B cell (primary cell): ENCODE results near the gene ANTXR2. TPM values are rescaled to one million over a fixed set of nuclear protein-coding genes. Genes with fewer than 3 reads are reported as not detected.

Experiments used
- ATAC-seq: fragments of 200-7000 bp; cut with Tn5 transposase; one replicate; pipeline ENCODE4 v1.10.0; 2021; ENCODE audit warnings: low read depth, mild to moderate bottlenecking, moderate number of reproducible peaks, moderate library complexity
- CTCF ChIA-PET: fragments of 350-600 bp; sonication (Branson Sonifier 250); formaldehyde crosslinking; loops from one replicate; lab custom pipeline; 2021; ENCODE audit warnings: antibody characterized with exemption, inconsistent platforms; lab: Charles Lee
- POLR2A ChIA-PET: fragments of 350-600 bp; sonication (Branson Sonifier 250); formaldehyde crosslinking; loops from one replicate; lab custom pipeline; 2021; ENCODE audit warnings: antibody characterized with exemption; lab: Charles Lee
- DNase-seq: peaks from one replicate; pipeline ENCODE4 v3.0.0; 2013
- H2AFZ ChIP-seq: 2 replicates; pipeline ENCODE4 v1.6.1; 2012; ENCODE audit warnings: mild to moderate bottlenecking, low read depth, low read length; ENCODE audit not compliant: insufficient read depth, poor library complexity, severe bottlenecking
- H3K27ac ChIP-seq, 2 donors: 1 replicate in 1 of 2; 2 replicates in 1 of 2; pipeline ENCODE4 v1.5.1; 2012 to 2013; ENCODE audit warnings: low read length in 2 of 2, mild to moderate bottlenecking in 2 of 2, moderate library complexity in 1 of 2
- H3K27me3 ChIP-seq, 4 experiments: fragments of 200-600 bp in 1 of 4; sonication (generic) in 1 of 4; replicated peaks in 1 of 4; 1 replicate in 2 of 4; 2 replicates in 2 of 4; pipeline versions ENCODE4 v1.6.1 to v1.7.0; 2013 to 2016; ENCODE audit warnings: low read length in 3 of 4, mild to moderate bottlenecking in 2 of 4, mixed read lengths in 1 of 4, moderate library complexity in 1 of 4; ENCODE audit not compliant: insufficient read depth in 4 of 4, control insufficient read depth in 3 of 4; ENCODE audit errors: control extremely low read depth in 1 of 4
- H3K36me3 ChIP-seq, 2 experiments: replicated peaks in 1 of 2; 1 replicate in 1 of 2; 2 replicates in 1 of 2; pipeline versions ENCODE4 v1.6.1 to v1.7.1; 2013; ENCODE audit warnings: low read length in 1 of 2; ENCODE audit not compliant: insufficient read depth in 2 of 2, control insufficient read depth in 1 of 2; ENCODE audit errors: control extremely low read depth in 1 of 2, extremely low read depth in 1 of 2
- H3K4me1 ChIP-seq, 2 donors: fragments of 200-600 bp in 1 of 2; sonication (generic) in 1 of 2; 1 replicate in 1 of 2; 2 replicates in 1 of 2; pipeline versions ENCODE4 v1.5.1 to v1.6.1; 2013 to 2017; ENCODE audit warnings: low read length in 2 of 2; ENCODE audit not compliant: control insufficient read depth in 2 of 2, insufficient read depth in 2 of 2
- H3K4me2 ChIP-seq: replicated peaks from 2 replicates; pipeline ENCODE3; 2012; ENCODE audit warnings: mild to moderate bottlenecking, low read depth, low read length; ENCODE audit not compliant: poor library complexity, severe bottlenecking
- H3K4me3 ChIP-seq, 5 experiments: fragments of 200-600 bp in 1 of 5; sonication (generic) in 1 of 5; 1 replicate in 3 of 5; 2 replicates in 2 of 5; pipeline versions ENCODE4 v1.5.1 to v1.7.0; 2011 to 2016; ENCODE audit warnings: low read length in 4 of 5, mild to moderate bottlenecking in 4 of 5, low read depth in 2 of 5, control low read depth in 1 of 5, moderate library complexity in 1 of 5; ENCODE audit not compliant: insufficient read depth in 1 of 5; ENCODE audit errors: control extremely low read depth in 1 of 5, extremely low read depth in 1 of 5
- H3K79me2 ChIP-seq: fragments of 200-600 bp; sonication (generic); one replicate; pipeline ENCODE4 v1.6.0; 2016; ENCODE audit warnings: low read length; ENCODE audit not compliant: control insufficient read depth, insufficient read depth
- H3K9ac ChIP-seq: fragments of 200-600 bp; sonication (generic); 2 replicates; pipeline ENCODE4 v1.6.1; 2017; ENCODE audit warnings: mild to moderate bottlenecking, low read length, moderate library complexity
- H3K9me3 ChIP-seq, 3 donors: one replicate each; pipeline versions ENCODE4 v1.6.1 to v1.7.1; 2013; ENCODE audit warnings: low read length in 2 of 3; ENCODE audit not compliant: control insufficient read depth in 2 of 3, insufficient read depth in 1 of 3; ENCODE audit errors: control extremely low read depth in 1 of 3
- H4K20me1 ChIP-seq: 2 replicates; pipeline ENCODE4 v1.6.0; 2012; ENCODE audit warnings: mild to moderate bottlenecking, low read length; ENCODE audit not compliant: insufficient read depth, control insufficient read depth, poor library complexity, severe bottlenecking
- H3K27ac Mint-ChIP-seq: one replicate; pipeline ENCODE4 v1.8.0; 2021; ENCODE audit warnings: mixed read lengths
- H3K27me3 Mint-ChIP-seq: one replicate; pipeline ENCODE4 v1.8.0; 2021; ENCODE audit warnings: mixed read lengths
- H3K4me1 Mint-ChIP-seq: one replicate; pipeline ENCODE4 v1.8.0; 2021; ENCODE audit warnings: mixed read lengths
- H3K4me3 Mint-ChIP-seq: one replicate; pipeline ENCODE4 v1.8.0; 2021; ENCODE audit warnings: mixed read lengths
- H3K9me3 Mint-ChIP-seq: one replicate; pipeline ENCODE4 v1.8.0; 2022; ENCODE audit warnings: mixed read lengths; ENCODE audit not compliant: insufficient read depth
- EZH2 ChIP-seq: IDR thresholded peaks from 2 replicates; pipeline ENCODE4 v1.6.1; 2012; ENCODE audit warnings: borderline replicate concordance, low read depth, mild to moderate bottlenecking, moderate library complexity, low read length; ENCODE audit not compliant: insufficient read depth, poor library complexity, severe bottlenecking
- WGBS: methylation state at CpG from one replicate; pipeline ENCODE4 v1.1.5; 2013; ENCODE audit warnings: missing lambda C conversion rate; ENCODE audit not compliant: insufficient coverage; 5-methylcytosine and 5-hydroxymethylcytosine counted together
- intact Hi-C: fragments of 100-400 bp; cut with micrococcal nuclease; formaldehyde crosslinking; loops from one replicate; pipeline ENCODE4 v1.10.0; 2022
- polyA plus RNA-seq: library from polyadenylated mRNA; depleted of rRNA; stranded (reverse); fragments of >200 nt; gene quantifications from 2 replicates; pipeline ENCODE4 v1.2.3, GENCODE V29; 2012
- total RNA-seq, 2 donors: library from RNA; stranded (reverse); fragments of 120-200 nt in 1 of 2; gene quantifications; 1 replicate in 1 of 2; 2 replicates in 1 of 2; pipeline versions ENCODE4 v1.2.3 to v1.2.4, GENCODE V29; 2013 to 2022
- TF ChIP-seq, protein P1 (sequence below): fragments of 200-600 bp; IDR thresholded peaks from one replicate; pipeline ENCODE4 v1.8.0; 2022; ENCODE audit warnings: antibody characterized with exemption, mild to moderate bottlenecking

ANTXR2 gene
- total and polyA plus RNA-seq, 2 donors (not counting 1 experiment from before 2014, with no cell fraction given) = 10.6 to 63.0 TPM

DNA sequence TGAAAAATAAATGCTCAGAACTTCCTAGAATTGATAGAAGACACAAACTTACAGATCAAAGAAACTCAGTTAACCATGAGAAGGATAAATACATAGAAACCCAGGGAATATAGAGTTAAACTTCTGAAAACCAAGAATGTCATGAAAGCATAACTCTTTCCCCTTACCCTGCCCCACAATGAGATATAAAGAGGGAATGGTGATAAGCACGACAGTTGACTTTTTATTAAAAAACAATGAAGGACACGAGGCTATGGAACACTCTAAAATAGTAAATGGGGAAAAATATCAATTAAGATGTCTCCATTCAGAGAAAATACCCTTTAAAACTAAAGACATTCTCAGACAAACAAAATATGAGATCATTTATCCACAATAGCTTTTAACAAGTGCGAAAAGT, 154.7 kb downstream of the ANTXR2 start:
- Histone ChIP-seq H3K4me3 (no peak overlapping the region), H3K9me3 (no peaks in the 10 kb centered on the region), H3K4me2 (no peak overlapping the region), H3K36me3 (peaks cover 0 to 3% of the 10 kb centered on the region in 2 experiments), H3K9ac (no peak overlapping the region), H3K79me2 (no peaks in the 10 kb centered on the region), H4K20me1 (peaks cover 7% of the 10 kb centered on the region), H3K27ac (no peak overlapping the region), H3K4me1 (no peaks in the 10 kb centered on the region), H2AFZ (no peak overlapping the region), H3K27me3 (no peaks in the 10 kb centered on the region)
- no peaks in the 10 kb centered on the region for H3K27me3 Mint-ChIP-seq
- no peaks in the 10 kb centered on the region for H3K4me1 Mint-ChIP-seq
- H3K27ac Mint-ChIP-seq = no peak overlapping the region
- no peaks in the 10 kb centered on the region for H3K9me3 Mint-ChIP-seq
- no CpG with 5 or more reads among the region's 3 CpGs for WGBS
- DNase-seq (no peak), ATAC-seq (no peak)
- intact Hi-C loops = loop anchor here (10.0 kb wide), 1 partner anchor 1963 kb away; no protein-coding TSS in a partner anchor
- TF ChIP-seq, protein P1, sequence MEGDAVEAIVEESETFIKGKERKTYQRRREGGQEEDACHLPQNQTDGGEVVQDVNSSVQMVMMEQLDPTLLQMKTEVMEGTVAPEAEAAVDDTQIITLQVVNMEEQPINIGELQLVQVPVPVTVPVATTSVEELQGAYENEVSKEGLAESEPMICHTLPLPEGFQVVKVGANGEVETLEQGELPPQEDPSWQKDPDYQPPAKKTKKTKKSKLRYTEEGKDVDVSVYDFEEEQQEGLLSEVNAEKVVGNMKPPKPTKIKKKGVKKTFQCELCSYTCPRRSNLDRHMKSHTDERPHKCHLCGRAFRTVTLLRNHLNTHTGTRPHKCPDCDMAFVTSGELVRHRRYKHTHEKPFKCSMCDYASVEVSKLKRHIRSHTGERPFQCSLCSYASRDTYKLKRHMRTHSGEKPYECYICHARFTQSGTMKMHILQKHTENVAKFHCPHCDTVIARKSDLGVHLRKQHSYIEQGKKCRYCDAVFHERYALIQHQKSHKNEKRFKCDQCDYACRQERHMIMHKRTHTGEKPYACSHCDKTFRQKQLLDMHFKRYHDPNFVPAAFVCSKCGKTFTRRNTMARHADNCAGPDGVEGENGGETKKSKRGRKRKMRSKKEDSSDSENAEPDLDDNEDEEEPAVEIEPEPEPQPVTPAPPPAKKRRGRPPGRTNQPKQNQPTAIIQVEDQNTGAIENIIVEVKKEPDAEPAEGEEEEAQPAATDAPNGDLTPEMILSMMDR = no peak
- TF ChIP-seq EZH2 = no peak
- H3K4me3 Mint-ChIP-seq = no peak overlapping the region
- ChIA-PET POLR2A (no interaction called here), CTCF (interaction anchor here (0.9 to 1.7 kb wide), 4 partner anchors 13 to 307 kb away, joined by 3 to 11 read pairs (median 4); no protein-coding TSS in a partner anchor)

DNA sequence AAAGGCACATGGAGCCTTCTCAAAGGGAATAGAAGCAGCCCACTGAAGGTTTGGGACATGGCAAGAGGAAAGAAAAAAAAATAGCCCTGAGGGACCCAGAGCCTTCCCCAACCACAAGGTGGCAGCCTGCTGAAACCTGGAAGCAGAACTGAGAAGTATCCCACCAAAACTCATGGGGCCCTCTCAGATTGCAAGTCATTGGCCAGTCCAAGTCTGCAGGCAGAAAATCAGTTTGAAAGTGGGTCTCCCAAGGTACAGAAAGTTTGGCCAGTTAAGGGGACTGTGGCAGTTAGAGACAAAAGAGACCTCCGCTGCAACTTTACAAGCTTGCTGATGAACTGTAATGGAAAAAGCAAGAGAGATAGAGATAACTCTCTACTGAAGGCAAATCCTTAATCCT, 155.8 kb downstream of the ANTXR2 start:
- DNase-seq = peak; percentile 49
- H3K9ac ChIP-seq = no peak overlapping the region
- H4K20me1 ChIP-seq = peaks cover 6% of the 10 kb centered on the region
- no peak overlapping the region for H3K4me3 ChIP-seq
- no peak overlapping the region for H3K4me2 ChIP-seq
- ChIA-PET POLR2A (no interaction called here), CTCF (interaction anchor here (0.7 to 1.7 kb wide), 9 partner anchors 14 to 965 kb away, joined by 3 to 11 read pairs (median 3); no protein-coding TSS in a partner anchor)
- peaks cover 0 to 1% of the 10 kb centered on the region in 2 experiments for H3K36me3 ChIP-seq
- no peaks in the 10 kb centered on the region for H3K27me3 Mint-ChIP-seq
- no peaks in the 10 kb centered on the region for H3K79me2 ChIP-seq
- TF ChIP-seq, protein P1 = peak; percentile 71
- no peak for TF ChIP-seq EZH2
- no peak overlapping the region for H2AFZ ChIP-seq
- H3K4me1 ChIP-seq = no peaks in the 10 kb centered on the region
- no peaks in the 10 kb centered on the region for H3K9me3 ChIP-seq
- H3K27ac Mint-ChIP-seq = no peak overlapping the region
- no peaks in the 10 kb centered on the region for H3K9me3 Mint-ChIP-seq
- H3K27ac ChIP-seq = no peak overlapping the region
- intact Hi-C loops = loop anchor here (1.0 to 10.0 kb wide), 2 partner anchors 298 to 1962 kb away; no protein-coding TSS in a partner anchor
- no CpG with 5 or more reads among the region's 1 CpG for WGBS
- H3K27me3 ChIP-seq = no peaks in the 10 kb centered on the region
- no peaks in the 10 kb centered on the region for H3K4me1 Mint-ChIP-seq
- peak; percentile 49 for ATAC-seq
- no peak overlapping the region for H3K4me3 Mint-ChIP-seq
